ENCODE measurements around the gene APC.

The APC gene

GRCh38 chr5:112737463-112738190, at the start of gene APC (continued):
- TF ChIP-seq ZBTB26 (tag by site-specific recombination; optimal IDR thresholded peaks at IDR 0.05) (peak; percentile 51), ZNF311 (tag by site-specific recombination; IDR thresholded peaks at IDR 0.05; ENCODE audit: borderline replicate concordance) (no peak), GLI2 (tag by site-specific recombination; IDR thresholded peaks at IDR 0.05; ENCODE audit: borderline replicate concordance, low read depth) (no peak), ZSCAN16 (tag by site-specific recombination; IDR thresholded peaks at IDR 0.05) (no peak), ZNF174 (tag by site-specific recombination; IDR thresholded peaks at IDR 0.05) (no peak), SP2 (tag by site-specific recombination; IDR thresholded peaks at IDR 0.05) (peak; percentile 92), ZNF248 (tag by site-specific recombination; IDR thresholded peaks at IDR 0.05) (no peak), KLF8 (tag by site-specific recombination; IDR thresholded peaks at IDR 0.05) (peak; percentile 78; the same call in 1 of the 2 replicates), ZNF670 (tag by site-specific recombination; IDR thresholded peaks at IDR 0.05; ENCODE audit: low read depth) (no peak), ZBTB1 (tag by site-specific recombination; IDR thresholded peaks at IDR 0.05) (0 out of 2 replicates have a peak, but pooled peaks have one; percentile 8), ZSCAN4 (tag by site-specific recombination; IDR thresholded peaks at IDR 0.05) (peak; percentile 5; the same call in 1 of the 2 replicates), ZNF140 (tag by site-specific recombination; IDR thresholded peaks at IDR 0.05) (no peak), ZNF513 (tag by site-specific recombination; IDR thresholded peaks at IDR 0.05) (no peak), ZNF677 (tag by site-specific recombination; IDR thresholded peaks at IDR 0.05) (no peak), ZNF132 (tag by site-specific recombination; IDR thresholded peaks at IDR 0.05; ENCODE audit: borderline replicate concordance) (no peak), IKZF3 (tag by site-specific recombination; IDR thresholded peaks at IDR 0.05) (peak; percentile 96), ZNF548 (tag by site-specific recombination; IDR thresholded peaks at IDR 0.05) (no peak), KLF7 (tag by site-specific recombination; IDR thresholded peaks at IDR 0.05; ENCODE audit: borderline replicate concordance) (peak; percentile 59; the same call in 1 of the 2 replicates), PRDM10 (tag by site-specific recombination; IDR thresholded peaks at IDR 0.05) (peak; percentile 96), SALL2 (tag by site-specific recombination; IDR thresholded peaks at IDR 0.05; ENCODE audit: borderline replicate concordance) (no peak), ZNF433 (tag by site-specific recombination; IDR thresholded peaks at IDR 0.05; ENCODE audit: low read depth) (no peak), ZNF785 (tag by site-specific recombination; IDR thresholded peaks at IDR 0.05) (no peak), RBAK (tag by site-specific recombination; IDR thresholded peaks at IDR 0.05) (no peak), ZFP37 (tag by site-specific recombination; IDR thresholded peaks at IDR 0.05) (no peak), ZNF600 (tag by site-specific recombination; IDR thresholded peaks at IDR 0.05) (peak; percentile 99), MZF1 (tag by site-specific recombination; IDR thresholded peaks at IDR 0.05; ENCODE audit: borderline replicate concordance) (peak; percentile 78), ZNF555 (tag by site-specific recombination; conservative IDR thresholded peaks at IDR 0.05) (no peak), ZNF501 (tag by site-specific recombination; IDR thresholded peaks at IDR 0.05) (peak; percentile 87), ZNF239 (tag by site-specific recombination; IDR thresholded peaks at IDR 0.05) (no peak), ZNF350 (tag by site-specific recombination; IDR thresholded peaks at IDR 0.05) (no peak), ZNF747 (tag by site-specific recombination; IDR thresholded peaks at IDR 0.05) (no peak)
- TF ChIP-seq, protein P1, sequence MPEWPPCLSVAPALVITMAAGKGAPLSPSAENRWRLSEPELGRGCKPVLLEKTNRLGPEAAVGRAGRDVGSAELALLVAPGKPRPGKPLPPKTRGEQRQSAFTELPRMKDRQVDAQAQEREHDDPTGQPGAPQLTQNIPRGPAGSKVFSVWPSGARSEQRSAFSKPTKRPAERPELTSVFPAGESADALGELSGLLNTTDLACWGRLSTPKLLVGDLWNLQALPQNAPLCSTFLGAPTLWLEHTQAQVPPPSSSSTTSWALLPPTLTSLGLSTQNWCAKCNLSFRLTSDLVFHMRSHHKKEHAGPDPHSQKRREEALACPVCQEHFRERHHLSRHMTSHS (tag by site-specific recombination; IDR thresholded peaks at IDR 0.05): no peak
